Activated CD4-positive, alpha-beta T cell treated with anti-CD3 and anti-CD28 coated beads, Interleukin-2, amount 50 U/mL, for 4 hours (primary cell): ENCODE results near the gene SNAI1.
"Not testable (repeated sequence)": the region's sequence is repeated elsewhere in the genome, so short reads cannot be mapped to it uniquely, and the experiment has no call there.

Experiments used
- DNase-seq, 2 experiments: peaks; one replicate each; pipeline ENCODE4 v3.0.0-alpha.2; 2020

The SNAI1 gene

DNA sequence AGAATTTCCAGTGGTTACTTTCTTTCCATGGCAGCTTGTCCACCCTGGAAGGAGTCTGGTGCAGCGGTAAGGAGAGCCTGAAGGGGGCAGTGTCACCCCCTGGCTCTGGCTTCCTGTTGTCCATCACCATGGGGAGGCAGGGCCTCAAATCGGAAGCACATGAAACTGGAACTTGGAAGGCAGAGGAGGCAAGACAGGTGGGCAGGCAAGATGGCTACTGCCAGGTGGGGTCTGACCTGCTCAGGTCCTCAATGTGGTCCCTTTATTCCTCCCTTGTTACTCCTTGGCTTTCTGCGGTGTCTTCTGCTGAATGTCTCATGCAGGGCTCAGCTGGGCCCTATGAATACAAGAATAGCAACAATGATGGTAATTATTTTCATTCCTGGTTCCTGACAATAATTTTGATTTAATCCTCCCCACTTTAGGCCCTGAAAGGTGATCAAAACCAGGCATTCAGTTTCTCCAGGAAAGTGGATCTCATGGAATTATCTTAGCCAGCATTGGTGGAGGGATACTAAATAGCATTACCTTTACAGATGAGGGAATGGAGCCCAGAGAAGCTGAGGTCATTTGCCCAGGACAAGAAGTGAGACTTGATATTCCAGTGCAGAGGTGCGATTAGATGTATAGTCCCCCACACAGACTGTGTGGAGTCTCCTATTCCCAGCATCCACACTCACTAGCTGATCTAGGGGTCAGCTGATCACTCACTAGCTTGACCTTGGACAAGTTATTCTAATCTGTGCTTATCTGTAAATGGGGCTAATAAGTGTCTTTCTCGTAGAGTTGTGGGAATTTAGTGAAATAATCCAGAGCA lies 17.6 kb upstream of the SNAI1 start:
- DNase-seq, result no peak

DNA sequence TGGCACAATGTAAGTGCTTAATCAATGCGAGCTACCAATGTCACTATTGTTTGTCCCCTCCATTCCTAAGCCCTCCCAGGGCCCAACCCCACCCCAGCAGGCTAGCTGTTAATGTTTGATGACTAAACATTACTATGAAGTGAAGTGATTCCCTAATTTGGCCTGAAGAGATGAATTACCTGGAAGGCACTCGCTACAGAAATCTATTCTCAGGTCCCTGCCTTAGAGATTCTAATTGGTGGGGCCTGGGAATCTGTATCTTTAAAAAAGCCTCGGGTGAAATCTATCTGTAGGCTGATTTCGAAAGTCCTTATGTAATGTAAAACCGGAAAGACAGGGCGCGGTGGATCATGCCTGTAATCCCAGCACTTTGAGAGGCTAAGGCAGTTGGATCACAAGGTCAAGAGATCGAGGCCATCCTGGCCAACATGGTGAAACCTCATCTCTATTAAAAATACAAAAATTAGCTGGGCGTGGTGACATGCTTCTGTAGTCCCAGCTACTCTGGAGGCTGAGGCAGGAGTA lies 16.9 kb upstream of the SNAI1 start:
- DNase-seq, result no peak

DNA sequence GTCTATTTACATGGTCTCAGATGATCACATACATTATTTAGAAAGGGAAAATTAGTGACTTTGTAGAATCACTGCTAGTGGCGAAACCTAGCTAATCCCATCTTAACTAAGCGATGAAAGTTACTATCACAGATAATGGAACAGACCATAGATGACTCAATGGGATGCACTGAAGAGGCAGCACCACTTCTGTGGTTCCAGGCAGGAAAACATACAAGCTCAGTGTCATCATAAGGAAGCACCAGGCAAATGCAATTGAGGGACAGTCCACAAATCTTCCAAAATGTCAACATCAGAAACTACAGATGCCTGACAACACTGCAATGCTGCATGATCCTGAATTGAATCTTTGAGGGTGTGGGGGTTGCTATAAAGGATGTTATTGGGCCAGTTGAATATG lies 15.9 kb upstream of the SNAI1 start:
- DNase-seq, result no peak

DNA sequence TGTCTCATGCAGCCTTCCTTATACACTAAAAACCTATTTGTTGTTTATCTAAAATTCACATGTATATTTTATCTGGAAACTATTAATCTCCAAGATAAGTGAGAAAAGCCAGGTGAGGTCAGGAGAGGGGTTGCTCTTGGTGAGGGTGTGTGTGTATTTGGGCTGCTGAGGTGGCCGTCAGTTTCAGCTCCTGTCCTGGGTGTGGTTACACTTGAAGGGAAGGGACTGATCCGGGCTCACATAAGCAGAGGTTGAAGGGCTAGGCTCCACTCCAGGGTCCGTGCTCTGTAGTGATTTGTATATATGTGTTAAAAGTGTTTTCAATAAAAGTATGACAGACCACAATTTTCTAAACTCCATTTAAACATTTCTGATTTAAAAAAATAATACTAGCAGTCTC lies 13.5 kb upstream of the SNAI1 start:
- DNase-seq, result no peak

DNA sequence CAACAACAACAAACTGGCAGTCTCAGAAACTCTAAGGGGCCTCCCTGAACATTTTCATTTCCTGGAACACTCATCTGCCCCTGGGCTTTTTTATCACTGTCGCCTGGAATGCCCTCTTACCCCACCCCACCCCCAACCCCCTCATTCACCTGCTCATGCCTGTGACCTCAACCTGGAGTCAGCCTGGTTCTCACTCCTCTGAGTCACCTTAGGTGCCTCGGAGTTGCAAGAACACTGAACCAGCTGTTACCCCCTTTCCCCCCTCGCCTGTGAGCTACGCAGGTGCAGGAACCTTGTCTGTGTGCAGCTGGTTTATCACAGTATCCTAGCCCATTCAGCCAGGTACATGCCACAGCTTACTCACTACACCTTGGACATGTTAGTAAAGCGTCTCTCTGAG lies 12.8 kb upstream of the SNAI1 start:
- DNase-seq, result no peak

DNA sequence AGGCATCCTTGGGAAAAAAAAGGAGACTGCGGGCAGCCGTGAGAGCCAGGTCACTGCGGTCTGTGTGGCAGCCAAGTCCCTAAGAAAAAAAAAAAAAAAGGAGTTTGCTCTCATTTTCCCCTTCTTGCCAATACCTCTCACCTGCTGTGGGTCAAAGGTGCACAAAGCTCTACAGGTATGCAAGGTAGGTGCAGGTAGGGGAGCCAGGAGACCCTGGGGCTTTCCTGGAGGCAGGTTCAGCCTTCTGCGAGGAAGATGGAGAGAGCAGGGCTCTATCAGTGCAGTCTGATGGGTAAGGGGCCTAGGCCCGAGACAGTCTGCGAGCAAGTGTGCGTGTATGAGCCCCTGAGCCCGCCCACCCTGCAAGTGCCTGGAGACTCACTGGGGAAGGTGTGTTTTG lies 12.3 kb upstream of the SNAI1 start:
- DNase-seq, result no peak

DNA sequence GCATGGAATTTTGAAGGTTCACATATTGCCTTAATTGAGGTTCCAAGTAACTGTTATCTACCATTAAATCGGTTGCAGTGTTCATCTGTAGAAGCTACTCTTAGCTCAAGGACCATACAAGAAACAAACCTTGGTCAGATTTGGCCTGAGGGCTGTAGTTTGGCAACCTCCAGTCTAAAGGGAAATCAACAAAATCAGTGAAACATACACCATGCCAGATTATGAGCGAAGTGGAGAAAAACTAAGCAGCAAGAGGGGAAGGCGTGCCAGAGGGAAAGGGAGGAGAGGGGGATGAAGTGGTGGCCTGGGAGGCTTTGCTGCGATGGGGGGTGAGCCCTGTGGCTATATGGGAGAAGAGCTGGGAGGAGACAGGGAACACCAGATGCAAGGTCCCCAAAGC lies 8.8 kb upstream of the SNAI1 start:
- DNase-seq, result no peak

DNA sequence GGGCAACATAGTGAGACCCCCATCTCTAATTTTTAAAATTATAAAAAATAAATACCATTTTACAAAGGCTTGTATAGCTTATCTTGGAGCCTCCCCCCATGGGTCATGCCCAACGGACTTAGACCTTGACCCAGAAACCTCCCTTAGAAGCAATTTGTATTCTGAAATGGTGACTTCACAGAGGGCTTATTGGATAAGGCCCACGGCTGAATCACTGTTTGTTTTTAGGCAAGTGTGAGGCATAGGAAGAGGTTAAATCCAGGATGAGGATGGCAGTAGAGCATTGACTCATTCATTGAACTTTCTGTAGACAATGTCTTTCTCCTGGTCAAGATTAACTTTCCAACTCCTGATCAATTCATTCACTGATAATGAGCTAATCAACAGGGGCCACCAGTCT lies 6.2 kb upstream of the SNAI1 start:
- no peak for DNase-seq

DNA sequence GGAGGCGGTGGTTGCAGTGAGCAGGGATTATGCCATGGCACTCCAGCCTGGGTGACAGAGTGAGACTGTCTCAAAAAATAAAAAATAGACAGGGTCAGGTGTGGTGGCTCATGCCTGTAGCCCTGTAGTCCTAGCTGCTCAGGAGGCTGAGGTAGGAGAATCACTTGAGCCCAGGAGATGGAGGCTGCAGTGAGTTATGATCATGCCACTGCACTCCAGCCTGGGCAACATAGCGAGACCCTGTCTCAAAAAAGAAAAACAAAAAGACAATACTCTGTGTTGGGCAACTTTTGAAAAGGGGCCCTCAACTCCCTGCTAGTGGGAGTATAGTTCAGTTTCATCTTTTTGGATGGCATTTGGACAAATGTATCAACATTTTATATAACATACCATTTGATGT lies 5.0 kb upstream of the SNAI1 start:
- not testable (repeated sequence) for DNase-seq

DNA sequence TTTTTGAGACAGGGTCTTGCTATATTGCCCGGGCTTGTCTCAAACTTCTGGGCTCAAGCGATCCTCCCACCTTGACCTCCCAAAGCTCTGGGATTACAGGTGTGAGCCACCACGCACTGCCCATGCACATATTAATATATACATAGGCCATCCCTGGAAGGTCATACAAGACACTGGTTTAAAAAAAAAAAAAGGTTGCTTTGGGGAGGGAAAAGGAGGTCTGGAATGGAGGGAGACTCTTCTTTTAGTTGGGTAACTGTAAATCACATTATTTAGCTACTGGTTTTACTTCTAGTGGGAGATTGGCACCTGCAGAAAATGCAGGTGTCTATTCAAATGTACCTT lies 4.1 kb upstream of the SNAI1 start:
- DNase-seq, result no peak

DNA sequence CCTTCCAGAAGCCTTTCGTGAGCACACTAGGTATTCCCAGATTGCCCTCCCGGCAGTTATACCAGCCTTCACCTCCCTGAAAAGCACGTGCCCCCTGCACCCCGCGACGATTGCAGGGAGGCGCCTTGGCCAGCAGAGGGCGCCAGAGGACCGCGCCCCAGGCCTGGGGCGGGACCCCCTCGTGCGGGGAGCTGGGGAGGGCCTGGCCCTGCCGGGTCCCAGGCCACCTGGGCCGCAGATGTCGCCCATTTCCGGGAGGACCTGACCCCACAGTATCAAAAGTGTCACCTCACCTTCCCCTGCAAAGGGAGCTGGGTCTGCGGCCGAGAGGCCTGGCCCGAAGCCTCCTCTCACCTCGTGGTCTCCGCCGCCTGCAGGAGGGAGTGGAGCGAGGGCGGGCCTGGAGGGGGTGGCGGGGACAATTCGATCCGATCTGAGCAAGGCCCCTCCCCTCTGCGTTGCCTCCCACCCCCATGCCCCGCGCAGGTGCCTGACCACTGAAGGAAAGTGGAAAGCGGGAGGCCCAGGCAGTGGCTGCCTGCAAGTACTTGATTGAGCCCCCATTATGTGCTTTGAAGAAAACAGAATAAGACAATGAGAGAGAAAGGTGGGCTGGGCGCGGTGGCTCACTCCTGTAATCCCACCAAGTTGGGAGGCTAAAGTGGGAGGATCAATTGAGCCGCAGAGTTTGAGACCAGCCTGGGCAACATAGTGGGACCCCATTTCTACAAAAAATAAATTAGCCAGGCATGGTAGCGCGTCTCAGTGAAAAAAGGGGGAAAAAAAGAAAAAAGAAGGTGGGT lies 3.5 kb upstream of the SNAI1 start:
- DNase-seq, result peak; percentile 53 to 56

DNA sequence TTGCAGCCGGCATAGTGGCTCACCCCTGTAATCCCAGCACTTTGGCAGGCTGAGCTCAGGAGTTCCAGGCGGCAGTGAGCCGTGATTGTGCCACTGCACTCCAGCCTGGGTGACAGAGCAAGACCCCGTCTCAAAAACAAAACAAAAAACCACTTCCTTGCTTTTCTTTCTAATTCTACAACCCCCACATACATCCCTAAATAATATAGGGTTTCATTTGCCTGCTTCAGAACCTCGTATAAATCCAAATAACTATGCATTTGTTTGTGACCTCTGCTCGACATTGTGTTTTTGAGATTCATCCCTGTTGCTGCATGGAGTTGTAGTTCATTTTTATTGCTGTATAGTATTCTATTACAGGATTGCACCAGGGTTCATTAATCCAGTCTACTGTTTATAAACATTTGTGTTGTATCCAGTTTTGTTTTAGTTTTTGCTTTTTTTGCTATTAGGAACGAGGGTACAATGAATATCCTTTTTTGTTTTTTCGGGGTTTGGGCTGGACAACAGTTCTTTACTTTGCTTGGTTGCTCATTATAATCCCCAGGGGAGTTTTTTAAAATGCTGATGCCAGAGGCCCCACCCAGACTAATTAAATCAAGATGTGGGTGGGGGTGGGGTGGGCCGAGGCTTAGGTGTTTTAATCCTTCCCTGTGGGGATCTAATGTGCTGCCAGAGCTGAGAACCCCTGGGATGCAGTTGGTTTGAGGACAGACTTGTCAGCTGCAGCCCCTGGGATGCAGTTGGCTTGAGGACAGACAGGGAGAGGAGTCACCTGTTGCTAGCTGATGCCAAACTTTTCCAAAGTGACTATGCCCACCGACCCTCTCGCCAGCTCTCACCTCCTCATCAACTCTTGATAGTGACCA lies 2.4 kb upstream of the SNAI1 start:
- no peak for DNase-seq

DNA sequence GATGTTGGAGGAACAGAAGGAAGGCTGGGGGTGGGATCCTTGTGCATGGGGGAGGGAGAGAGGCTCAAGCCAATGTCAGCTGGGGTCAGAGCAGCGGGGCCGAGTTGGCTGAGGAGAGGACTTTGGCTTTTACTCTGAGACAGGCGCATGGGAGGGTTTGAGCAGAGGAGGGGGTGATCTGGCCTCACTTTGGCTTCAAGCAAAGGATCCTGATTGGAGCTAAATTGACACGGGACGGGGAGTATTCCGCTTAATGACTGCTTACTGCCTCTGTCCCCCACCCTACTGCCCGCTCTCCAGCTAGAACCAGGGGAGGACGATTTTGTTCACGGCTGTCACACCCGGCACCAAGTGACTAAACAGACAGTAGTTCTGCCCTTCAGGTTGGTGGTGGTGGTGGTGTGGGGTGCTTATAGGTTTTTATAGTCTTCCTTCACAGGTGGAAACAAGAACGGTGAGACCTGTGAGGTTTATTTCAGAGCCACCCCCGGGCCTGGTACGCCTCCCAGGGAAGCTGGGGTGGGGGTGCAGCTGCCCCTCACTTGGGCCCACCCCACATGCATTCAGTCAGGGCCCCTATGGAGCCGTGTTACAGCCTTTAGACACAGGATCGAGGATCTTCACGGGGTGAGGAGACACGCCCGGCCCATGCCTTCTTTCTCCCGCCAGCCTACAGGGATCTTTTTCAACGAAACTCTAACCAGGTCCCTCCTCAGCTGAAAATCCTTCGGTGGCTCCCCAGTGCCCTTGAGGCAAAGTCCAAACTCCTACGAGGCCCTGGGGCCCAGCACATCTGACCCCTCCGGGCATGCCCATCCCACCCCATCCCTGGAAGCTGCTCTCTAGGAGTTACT lies 1.3 kb upstream of the SNAI1 start:
- DNase-seq, result no peak

DNA sequence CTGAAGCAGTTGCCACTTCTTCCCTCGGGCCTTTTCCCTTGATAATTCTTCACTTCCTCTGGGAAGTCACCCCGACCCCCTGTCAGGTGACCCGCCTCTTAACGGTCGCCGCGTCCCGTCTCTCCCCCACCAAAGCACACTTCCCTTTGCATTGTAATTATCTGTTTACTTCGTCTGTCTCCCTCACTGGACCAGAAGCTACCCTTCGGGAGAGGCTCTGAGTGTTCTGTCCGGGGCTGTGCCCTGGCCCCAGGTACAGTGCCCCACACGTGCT lies 771 bp upstream of the SNAI1 start:
- DNase-seq, result no peak

DNA sequence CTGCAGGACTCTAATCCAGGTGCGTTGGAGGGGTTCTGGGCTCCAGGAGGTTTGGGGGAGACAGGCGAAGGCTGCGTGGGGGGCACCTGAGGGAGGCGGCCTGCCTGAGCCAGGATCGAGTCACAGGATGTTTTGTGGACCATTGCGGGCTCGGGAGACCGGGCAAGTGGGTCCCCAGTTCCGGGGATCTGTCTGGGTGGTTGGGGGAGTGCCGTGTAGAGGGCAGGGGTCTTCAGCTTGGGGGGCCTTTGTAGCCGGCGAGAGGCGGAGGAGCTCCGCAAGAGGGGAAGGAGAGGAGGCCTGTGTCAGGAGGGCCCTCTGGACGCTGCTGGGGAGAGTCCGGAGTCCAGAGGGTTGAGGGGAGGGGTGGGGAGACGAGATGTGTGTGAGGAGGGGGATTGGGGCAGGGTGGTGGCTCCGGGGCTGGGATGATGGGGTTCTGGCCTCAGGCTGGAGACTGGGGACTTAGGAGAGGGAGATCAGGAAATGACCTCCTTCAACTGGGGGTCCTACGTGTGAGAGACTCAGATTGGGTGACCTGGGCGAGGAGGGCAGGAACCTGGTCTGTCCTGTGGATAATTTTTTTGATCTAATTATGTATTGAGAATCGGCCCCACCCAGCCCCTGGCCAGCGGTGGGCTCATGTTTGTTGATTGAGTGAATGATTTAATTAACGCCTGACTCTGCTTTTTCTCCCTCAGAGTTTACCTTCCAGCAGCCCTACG lies 505 bp downstream of the SNAI1 start:
- no peak for DNase-seq

DNA sequence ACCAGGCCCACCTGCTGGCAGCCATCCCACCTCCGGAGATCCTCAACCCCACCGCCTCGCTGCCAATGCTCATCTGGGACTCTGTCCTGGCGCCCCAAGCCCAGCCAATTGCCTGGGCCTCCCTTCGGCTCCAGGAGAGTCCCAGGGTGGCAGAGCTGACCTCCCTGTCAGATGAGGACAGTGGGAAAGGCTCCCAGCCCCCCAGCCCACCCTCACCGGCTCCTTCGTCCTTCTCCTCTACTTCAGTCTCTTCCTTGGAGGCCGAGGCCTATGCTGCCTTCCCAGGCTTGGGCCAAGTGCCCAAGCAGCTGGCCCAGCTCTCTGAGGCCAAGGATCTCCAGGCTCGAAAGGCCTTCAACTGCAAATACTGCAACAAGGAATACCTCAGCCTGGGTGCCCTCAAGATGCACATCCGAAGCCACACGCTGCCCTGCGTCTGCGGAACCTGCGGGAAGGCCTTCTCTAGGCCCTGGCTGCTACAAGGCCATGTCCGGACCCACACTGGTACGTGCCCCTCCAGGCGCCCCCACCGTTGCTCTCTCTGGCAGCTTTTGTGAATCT lies 1.1 kb downstream of the SNAI1 start:
- no peak for DNase-seq

DNA sequence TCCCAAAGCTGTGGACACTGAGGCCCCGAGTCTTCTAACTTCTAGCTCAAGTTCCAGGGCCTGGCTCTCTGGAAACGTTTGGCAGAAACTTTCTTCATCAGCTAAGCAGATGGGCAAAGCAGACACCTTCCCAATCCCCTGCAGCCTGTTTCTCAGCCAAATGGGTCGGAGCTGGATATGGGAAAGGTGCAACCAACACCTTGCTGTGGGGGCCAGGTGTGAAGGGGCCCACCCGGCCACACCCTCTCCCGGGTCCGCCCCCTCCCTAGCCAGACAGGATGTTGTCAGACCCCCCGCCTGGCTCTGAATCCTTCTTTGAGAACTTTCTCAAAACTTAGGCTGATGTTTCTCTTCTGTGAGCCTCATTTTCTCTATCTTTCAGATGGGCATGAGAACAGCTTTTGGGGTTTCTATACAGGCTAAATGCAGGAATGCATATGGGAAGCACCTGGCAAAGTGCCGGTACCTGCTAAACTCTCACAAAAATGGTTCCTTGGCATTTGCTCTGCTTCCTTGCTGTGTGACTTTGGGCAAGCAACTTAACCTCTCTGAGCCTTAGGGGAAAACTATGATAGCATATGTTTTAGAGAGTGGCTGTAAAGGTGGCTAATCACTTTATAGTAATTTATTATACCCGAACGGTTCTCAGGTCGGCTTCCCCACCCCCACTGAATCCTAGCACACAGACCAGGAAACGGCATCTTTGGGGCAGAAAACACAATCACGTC lies 1.8 kb downstream of the SNAI1 start:
- DNase-seq, result no peak

DNA sequence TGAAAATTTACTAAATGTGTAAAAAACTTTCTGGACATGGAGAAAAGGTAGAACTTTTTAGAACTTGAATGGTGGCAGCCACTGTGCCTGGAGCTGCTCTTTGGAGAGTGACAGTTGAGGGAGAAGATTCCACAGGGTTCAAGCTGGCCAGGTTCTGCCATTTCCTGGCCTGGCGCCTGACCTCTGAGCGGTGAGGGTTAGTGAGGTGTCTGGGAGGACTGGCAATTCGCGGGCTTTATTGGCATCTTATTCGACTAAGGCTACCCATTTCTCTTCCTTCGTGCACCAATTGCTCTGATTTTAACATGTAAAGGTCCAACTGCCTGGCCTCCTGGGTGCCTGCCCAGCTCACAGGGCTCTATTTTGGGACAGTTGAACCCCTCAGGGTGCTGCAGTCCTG lies 2.4 kb downstream of the SNAI1 start:
- no peak for DNase-seq

DNA sequence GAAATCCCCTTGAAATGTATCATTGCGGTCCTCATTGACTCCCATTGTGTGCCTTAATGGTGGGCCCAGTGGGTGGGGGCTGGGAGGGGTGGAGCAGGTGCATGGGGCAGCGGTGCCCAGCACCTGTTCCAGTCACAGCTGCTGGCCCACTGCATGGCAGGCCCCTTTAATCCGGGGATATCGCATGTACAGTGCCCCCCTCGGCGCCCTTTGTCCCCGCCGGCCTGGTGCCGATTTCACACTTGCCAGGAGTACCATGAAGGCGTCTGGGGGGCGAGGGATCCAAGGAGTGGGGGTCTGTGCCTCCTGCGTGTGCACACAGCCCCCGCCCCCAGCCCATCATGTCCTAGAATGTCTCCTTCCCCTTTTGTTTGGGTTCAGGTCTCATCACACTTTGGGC lies 2.8 kb downstream of the SNAI1 start:
- no peak for DNase-seq

DNA sequence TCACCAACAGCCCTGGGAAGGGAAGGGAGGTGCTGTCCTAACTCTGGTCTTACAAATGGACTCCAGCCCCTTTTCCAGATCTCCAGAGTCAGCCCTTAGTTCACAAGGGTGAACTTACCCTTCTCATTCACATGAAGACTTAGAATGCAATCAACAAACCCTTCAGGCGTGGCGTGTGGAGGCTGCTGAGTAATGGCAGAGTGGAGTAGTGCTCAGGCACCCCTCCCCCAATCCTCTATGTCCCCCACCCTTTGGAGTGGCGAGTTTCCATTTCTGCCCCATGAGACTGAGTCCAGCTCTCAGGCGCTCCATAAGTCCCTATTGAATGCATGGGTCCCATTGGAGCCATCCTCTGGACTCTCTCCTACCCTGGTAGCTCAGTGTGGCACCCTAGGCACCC lies 3.3 kb downstream of the SNAI1 start:
- no peak for DNase-seq
